Breast epithelium (tissue), 4 donors: Measurements from ENCODE around the gene NAB1. TPM values are rescaled to one million over a fixed set of nuclear protein-coding genes. Genes with fewer than 3 reads are reported as not detected.

Experiments
- DNase-seq, 2 donors: peaks; one replicate each; pipeline ENCODE4 v3.0.0-alpha.2; 2019; ENCODE audit warnings: low spot score in 2 of 2
- H3K27ac ChIP-seq, 2 donors: fragments of 200-600 bp; sonication (generic) in 1 of 2; one replicate each; pipeline ENCODE4 v1.5.1; 2016 to 2019; ENCODE audit warnings: mild to moderate bottlenecking in 1 of 2
- H3K27me3 ChIP-seq, 2 donors: fragments of 200-600 bp; sonication (generic) in 1 of 2; one replicate each; pipeline versions ENCODE4 v1.5.1 to v1.6.0; 2017 to 2019; ENCODE audit warnings: control low read depth in 1 of 2, mild to moderate bottlenecking in 1 of 2
- H3K36me3 ChIP-seq: fragments of 200-600 bp; one replicate; pipeline ENCODE4 v1.5.1; 2019
- H3K4me1 ChIP-seq, 2 donors: fragments of 200-600 bp; sonication (generic); one replicate each; pipeline ENCODE4 v1.5.1; 2016 to 2019; ENCODE audit warnings: control low read depth in 1 of 2
- H3K4me3 ChIP-seq, 3 donors: fragments of 200-600 bp; sonication (generic); 1 replicate in 2 of 3; 2 replicates in 1 of 3; pipeline ENCODE4 v1.5.1; 2016 to 2019; ENCODE audit warnings: mild to moderate bottlenecking in 3 of 3, moderate library complexity in 2 of 3
- H3K9me3 ChIP-seq, 2 donors: fragments of 200-600 bp; sonication (generic) in 1 of 2; one replicate each; pipeline ENCODE4 v1.5.1; 2016 to 2019; ENCODE audit warnings: control low read depth in 1 of 2
- CTCF ChIP-seq, 3 donors: fragments of 450-650 bp; IDR thresholded peaks; one replicate each; pipeline ENCODE4 v1.5.1; 2016 to 2017; ENCODE audit warnings: antibody characterized with exemption in 3 of 3, mild to moderate bottlenecking in 3 of 3, moderate library complexity in 3 of 3
- POLR2A ChIP-seq: fragments of 450-650 bp; IDR thresholded peaks from one replicate; pipeline ENCODE4 v1.6.1; 2016; ENCODE audit warnings: antibody characterized with exemption, mild to moderate bottlenecking, moderate library complexity
- POLR2AphosphoS5 ChIP-seq, 3 donors: sonication (generic); formaldehyde crosslinking; IDR thresholded peaks; one replicate each; pipeline ENCODE4 v1.6.1; 2017; ENCODE audit warnings: antibody characterized with exemption in 3 of 3
- intact Hi-C: fragments of 100-400 bp; cut with DNase I; formaldehyde crosslinking; loops from one replicate; pipeline ENCODE4 v1.15.1; 2023; ENCODE audit warnings: low total_unique reads
- total RNA-seq, 3 donors: library from RNA; depleted of rRNA; stranded (reverse); fragments of >200 nt; gene quantifications; one replicate each; pipeline ENCODE4 v1.1.0, GENCODE V29; 2016

NAB1 gene
- total RNA-seq, 3 donors from 2014 or later: 40.2 to 76.2 (median 71.8) TPM

DNA sequence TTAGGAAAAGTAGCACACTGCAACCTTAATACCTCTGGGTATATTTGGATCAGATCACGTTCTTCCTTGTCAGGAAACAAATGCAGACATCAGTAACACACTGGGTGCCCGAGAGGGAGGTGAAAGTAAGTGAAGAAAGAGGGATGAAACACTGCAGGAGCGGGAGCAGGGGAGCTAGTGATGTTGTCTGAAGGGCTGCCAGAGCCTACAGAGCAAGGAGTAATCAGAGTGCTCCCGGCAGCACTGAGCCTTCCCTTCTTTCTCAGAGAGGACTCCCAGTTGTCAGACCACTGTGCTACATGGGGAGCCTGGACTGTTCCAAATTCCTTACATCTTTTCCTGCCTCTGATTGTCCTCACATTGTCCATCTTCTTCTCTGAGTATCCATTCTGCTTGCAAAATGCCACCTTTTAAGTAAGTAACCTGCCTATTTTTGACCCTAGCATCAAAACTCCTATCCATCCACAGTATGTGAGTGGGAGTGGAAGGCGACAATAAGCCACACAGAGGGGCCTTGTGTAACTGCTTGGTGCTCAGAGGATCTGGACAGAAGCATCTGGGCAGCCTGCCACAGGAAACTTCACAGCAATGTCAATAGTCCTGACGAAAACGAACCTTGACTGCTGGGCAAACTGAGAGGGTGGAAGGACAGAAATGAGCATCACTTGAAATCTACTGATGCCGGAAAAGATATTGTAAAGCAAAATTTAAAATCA, 10.8 kb upstream of the NAB1 start:
- DNase-seq: peak in 1 of 2 donors; percentile 34
- Histone ChIP-seq H3K4me1 (no peaks in the 10 kb centered on the region), H3K27me3 (no peaks in the 10 kb centered on the region), H3K9me3 (no peaks in the 10 kb centered on the region), H3K4me3 (no peak overlapping the region), H3K36me3 (no peaks in the 10 kb centered on the region), H3K27ac (peak overlapping the region; percentile 78 to 90)
- no peak for TF ChIP-seq POLR2A
- TF ChIP-seq POLR2AphosphoS5 (IDR thresholded peaks at IDR 0.05): no peak
- no peak for TF ChIP-seq CTCF (IDR thresholded peaks at IDR 0.05)
- intact Hi-C loops: no loop called here

DNA sequence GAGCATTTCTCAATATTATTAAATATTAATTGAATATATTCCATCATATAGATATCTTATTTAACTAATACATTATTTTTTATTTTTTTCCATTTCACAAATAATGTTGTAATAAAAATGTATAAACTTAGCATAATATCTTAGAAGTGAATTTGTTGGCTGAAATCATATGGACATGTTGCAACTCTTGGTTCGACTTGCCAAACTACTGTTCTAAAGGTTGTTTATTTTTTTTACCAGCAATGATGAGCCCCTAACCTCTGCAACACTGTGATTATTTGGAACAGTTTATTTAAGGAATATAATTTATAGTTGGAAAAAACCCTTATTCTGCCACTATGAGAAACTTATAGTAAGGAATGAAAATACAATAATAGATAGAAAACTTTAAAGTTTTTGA, 8.8 kb upstream of the NAB1 start:
- no peaks in the 10 kb centered on the region for H3K9me3 ChIP-seq
- no peaks in the 10 kb centered on the region for H3K4me1 ChIP-seq
- no peaks in the 10 kb centered on the region for H3K27me3 ChIP-seq
- intact Hi-C loops: no loop called here
- H3K4me3 ChIP-seq: no peak overlapping the region
- DNase-seq: no peak
- TF ChIP-seq CTCF (IDR thresholded peaks at IDR 0.05) (no peak), POLR2A (no peak), POLR2AphosphoS5 (IDR thresholded peaks at IDR 0.05) (no peak)
- H3K36me3 ChIP-seq: no peaks in the 10 kb centered on the region
- H3K27ac ChIP-seq: no peak overlapping the region

DNA sequence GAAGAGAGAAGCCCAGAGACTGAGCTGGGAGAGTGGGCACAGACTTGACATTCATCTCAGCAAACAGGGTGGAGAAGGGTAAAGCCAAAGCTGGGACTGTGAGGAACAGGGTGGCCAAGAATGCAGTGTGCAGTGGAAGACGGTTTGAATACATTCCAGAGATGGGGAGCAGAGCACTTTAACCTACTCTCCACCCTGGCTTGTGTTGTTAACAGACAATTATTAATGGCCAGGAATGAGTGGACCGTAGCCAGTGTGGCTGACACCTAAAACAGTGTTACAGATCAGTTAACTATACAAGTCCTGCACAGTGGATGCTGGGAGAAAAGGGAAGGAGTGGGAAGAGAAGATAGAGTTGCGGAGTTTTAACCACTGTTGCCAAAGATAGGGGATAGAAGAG, 7.4 kb upstream of the NAB1 start:
- H3K27ac ChIP-seq: peak overlapping the region in 1 of 2 donors; percentile 56
- TF ChIP-seq POLR2AphosphoS5 (IDR thresholded peaks at IDR 0.05) (no peak), POLR2A (no peak), CTCF (IDR thresholded peaks at IDR 0.05) (no peak)
- H3K36me3 ChIP-seq: no peaks in the 10 kb centered on the region
- H3K27me3 ChIP-seq: no peaks in the 10 kb centered on the region
- H3K9me3 ChIP-seq: no peaks in the 10 kb centered on the region
- H3K4me1 ChIP-seq: no peaks in the 10 kb centered on the region
- no peak for DNase-seq
- no peak overlapping the region for H3K4me3 ChIP-seq
- intact Hi-C loops: no loop called here

GRCh38 chr2:190646780-190647522, 1.9 kb upstream of the NAB1 start:
- intact Hi-C loops: no loop called here
- DNase-seq: no peak

More at GRCh38 chr2:190646780-190647522, 1.9 kb upstream of the NAB1 start:
- TF ChIP-seq POLR2AphosphoS5 (IDR thresholded peaks at IDR 0.05) (no peak), CTCF (IDR thresholded peaks at IDR 0.05) (no peak), POLR2A (no peak)
- H3K4me3 ChIP-seq: peak overlapping the region in 2 of 3 donors; percentile 3 to 88
- H3K27ac ChIP-seq: peak overlapping the region; percentile 27 to 29
- peaks cover 0 to 4% of the 10 kb centered on the region in 2 donors for H3K4me1 ChIP-seq
- no peaks in the 10 kb centered on the region for H3K9me3 ChIP-seq
- H3K36me3 ChIP-seq: no peaks in the 10 kb centered on the region
- no peaks in the 10 kb centered on the region for H3K27me3 ChIP-seq
